GM08714 (cell line): ENCODE measurements around the gene FAM53C.
A peak's percentile ranks its signal among the peaks of the same experiment; 100 is the strongest.

ENCODE experiments used
- H3K4me3 ChIP-seq: fragments of 200-500 bp; sonication (Bioruptor generic); 2 replicates; pipeline ENCODE4 v1.5.1; 2014; ENCODE audit warnings: mild to moderate bottlenecking, low read length, inconsistent platforms
- ZNF274 ChIP-seq: IDR thresholded peaks from 2 replicates; pipeline ENCODE4 v1.6.1; 2012; ENCODE audit warnings: mild to moderate bottlenecking, low read depth, low read length

Gene FAM53C

GRCh38 chr5:138339464-138339863 is 1.4 kb downstream of the FAM53C start:
- H3K4me3 ChIP-seq, result peak overlapping the region; percentile 81
- no peak for TF ChIP-seq ZNF274

DNA sequence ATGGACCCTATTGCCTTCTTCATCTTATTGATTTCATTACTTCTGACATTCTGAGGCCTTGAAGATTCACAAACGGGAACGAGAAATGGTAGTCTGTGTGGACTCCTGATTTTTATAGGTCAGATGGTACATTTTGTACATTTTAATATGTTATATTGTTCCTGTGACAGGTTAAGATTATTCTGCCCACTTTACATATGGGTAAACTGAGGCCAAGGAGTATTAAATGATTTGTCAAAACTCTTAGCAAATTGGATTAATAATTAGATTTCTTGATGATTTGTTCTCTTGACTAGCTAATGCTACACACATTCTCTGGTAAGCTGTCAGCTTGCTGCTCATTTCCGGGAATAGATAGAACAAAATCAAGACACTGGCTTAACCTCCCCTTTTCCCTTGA is 1.9 kb downstream of the FAM53C start:
- TF ChIP-seq ZNF274, result no peak
- peak overlapping the region; percentile 81 for H3K4me3 ChIP-seq

DNA sequence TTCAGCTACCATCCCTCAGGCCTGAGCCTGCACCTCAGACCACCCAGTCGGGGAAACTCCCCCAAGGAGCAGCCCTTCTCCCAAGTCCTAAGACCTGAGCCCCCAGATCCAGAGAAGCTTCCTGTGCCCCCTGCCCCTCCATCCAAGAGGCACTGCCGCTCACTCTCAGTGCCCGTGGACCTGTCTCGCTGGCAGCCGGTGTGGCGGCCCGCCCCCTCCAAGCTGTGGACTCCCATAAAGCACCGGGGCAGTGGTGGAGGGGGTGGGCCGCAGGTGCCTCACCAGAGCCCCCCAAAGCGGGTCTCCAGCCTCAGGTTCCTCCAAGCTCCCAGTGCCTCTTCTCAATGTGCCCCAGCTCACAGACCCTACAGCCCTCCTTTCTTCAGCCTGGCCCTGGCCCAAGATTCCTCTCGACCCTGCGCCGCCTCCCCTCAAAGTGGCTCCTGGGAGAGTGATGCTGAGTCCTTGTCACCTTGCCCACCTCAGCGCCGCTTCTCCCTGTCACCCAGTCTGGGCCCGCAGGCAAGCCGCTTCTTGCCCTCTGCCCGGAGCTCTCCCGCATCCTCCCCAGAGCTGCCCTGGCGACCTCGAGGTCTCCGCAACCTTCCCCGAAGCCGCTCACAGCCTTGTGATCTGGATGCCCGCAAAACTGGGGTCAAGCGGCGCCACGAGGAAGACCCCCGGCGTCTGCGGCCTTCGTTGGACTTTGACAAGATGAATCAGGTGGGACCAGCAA is 7.0 kb downstream of the FAM53C start:
- no peak overlapping the region for H3K4me3 ChIP-seq
- no peak for TF ChIP-seq ZNF274

DNA sequence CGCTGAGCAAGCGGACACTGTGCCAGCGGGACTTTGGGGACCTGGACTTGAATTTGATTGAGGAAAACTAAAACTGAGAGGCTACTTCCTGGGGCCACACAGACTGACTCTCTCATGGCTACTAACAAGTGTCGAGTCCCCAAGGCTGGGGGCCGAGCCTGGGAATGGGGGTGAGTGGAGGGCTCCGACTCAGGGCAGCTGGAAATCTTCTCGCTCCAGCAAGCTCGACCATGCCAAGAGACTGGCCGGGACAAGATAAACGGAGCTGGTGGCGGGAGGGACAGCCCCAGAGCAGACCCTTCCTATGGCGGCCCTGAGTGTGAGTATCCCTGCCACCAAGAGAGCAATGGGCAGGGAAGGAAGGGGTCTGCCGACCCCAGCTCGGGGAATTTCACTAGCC is 8.8 kb downstream of the FAM53C start:
- no peak overlapping the region for H3K4me3 ChIP-seq
- TF ChIP-seq ZNF274, result no peak

- no peak overlapping the region for H3K4me3 ChIP-seq
- no peak for TF ChIP-seq ZNF274
Observed at GRCh38 chr5:138349852-138350562, 11.9 kb downstream of the FAM53C start.

DNA sequence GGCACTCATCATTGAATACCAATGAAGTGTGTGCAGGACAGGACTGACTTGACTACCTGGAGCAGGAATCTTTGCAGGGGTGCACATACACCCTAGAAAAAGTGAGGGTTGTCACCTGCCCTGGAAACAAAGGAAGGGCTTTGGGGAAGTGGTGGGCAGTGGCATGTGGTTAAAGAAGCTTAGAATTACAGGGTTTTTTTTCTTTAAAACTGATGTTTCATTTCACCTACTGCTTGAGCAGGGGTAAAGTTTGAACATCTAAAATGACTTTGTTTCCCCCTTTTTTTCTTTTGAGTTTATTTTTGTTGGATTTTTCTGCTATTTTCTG is 12.5 kb downstream of the FAM53C start:
- H3K4me3 ChIP-seq, result no peak overlapping the region
- TF ChIP-seq ZNF274, result no peak

DNA sequence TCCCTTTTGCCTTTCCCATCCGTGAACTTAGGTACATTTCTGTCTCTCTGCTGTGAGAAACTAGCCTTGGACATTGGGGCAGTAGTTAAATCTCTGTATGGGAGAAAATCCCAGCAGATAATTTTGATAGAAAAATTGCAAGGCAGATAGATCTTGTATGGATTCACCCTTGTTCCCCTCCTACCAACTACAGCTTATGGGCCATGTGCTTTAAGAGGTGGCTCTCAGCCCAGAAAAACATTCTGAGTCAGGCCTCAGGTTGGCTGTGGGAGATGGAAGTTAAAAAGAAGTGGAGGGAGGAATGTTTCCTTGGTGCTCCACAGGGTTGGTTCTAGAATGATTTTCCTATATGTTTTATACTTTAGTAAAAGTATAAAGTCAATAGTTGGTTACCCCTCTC is 13.0 kb downstream of the FAM53C start:
- no peak for TF ChIP-seq ZNF274
- H3K4me3 ChIP-seq, result no peak overlapping the region

DNA sequence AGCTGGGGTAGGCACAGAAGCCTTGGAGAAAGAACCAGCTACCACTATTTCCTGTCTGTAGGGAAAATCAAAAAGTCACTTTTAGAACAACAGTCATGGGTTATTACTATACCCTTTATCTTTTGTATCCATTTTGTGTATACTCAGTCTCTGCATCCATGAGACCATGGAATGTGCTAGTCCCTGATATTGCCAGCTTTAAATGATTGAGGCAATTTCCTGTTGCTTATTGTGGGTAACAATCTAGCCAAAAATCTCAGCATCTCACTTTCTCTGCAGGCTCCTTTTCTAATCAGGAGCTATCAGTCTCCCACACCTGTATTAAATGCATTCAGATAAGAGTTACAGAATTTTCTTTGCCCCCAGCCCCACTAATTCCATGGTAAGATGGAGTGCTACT is 13.5 kb downstream of the FAM53C start:
- TF ChIP-seq ZNF274, result no peak
- H3K4me3 ChIP-seq, result no peak overlapping the region

- TF ChIP-seq ZNF274, result no peak
- peak within 1 kb of the TSS; percentile 100 for H3K4me3 ChIP-seq
Observed at GRCh38 chr5:138352071-138352721, 14.1 kb downstream of the FAM53C start, which contains the start of gene KDM3B. Gene KDM3B, plus strand, starts transcription at chr5:138352685. Its CDS starts 111 bp downstream, at chr5:138352796.

DNA sequence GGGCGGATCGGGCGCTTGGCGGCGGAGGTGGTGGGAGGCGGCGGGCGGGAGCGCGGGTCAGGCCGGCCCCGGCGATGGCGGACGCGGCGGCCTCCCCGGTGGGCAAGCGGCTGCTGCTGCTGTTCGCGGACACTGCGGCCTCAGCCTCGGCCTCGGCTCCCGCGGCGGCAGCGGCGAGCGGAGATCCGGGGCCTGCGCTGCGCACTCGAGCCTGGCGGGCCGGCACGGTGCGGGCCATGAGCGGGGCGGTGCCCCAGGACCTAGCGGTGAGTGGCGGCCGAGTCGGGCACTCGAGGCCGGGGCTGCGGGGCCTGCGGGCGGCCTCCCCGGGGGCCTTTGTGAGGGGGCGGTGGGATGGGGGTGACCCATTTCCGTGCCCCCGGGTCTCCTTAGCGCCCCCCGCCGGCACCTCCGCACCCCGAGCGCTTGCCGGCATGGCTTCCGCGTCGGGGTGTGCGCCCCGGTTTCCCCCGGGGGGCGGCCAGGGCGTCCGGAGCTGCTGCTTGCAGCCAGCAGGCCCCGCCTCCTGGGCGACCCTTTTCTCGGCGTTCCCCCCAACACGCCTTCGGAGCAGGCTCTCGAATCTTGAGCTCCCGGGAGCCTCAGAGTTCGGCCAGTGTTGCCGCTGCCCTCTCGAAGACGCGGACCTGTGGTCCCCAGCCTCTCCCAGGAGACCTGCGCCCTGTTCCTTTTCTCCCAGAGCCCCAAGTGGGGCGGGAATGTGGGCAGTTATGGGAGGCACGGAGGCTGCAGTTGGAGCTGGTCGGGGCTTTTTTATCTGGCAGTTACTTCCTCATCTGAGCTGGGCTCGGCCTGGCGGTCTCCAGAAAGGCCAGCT is 14.9 kb downstream of the FAM53C start:
- H3K4me3 ChIP-seq, result peak overlapping the region; percentile 100
- TF ChIP-seq ZNF274, result no peak

DNA sequence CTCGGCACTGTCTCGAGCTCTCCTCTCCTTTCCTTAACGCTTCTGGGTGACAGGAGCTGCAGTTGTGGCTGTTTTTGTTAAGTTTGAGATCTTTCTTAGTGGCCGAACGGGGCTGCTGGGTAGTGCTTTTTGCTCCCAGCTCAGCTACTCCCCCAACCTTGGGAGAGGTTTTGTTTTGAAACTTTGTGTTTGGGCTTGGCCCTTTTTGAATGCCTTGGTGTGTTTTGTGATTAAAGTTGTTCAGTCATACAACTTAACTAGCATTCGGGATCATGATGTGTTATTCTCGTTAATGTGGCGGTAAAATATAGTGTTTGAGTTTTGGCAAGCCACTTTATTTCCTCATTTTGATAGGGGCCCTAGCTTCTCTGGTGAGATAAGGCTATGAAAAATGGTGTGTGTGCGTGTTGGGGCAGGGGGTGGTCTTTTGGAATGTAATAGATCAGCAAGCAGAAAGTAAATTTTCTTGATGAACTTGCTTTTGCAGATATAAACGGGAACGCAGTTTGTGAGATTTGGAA is 15.6 kb downstream of the FAM53C start:
- no peak for TF ChIP-seq ZNF274
- peak overlapping the region; percentile 100 for H3K4me3 ChIP-seq

DNA sequence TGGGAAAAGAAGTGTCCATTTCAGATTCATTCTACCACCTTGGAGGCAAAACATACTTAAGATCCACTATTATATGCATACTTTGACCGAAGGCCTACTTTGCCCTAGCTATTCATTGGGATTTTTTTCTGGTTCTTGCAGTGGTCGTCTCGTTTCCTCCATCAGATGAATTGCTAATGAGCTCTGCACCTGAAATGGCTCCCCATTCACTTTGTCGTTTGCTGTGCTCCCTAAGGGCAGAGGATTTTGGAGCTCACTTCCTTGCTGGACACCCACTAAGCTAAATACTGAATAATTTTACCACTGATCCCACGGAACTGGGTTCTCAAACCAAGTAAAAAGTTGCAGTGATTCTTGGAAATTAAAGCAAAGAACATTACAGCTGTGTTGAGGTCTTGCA is 16.3 kb downstream of the FAM53C start:
- TF ChIP-seq ZNF274, result no peak
- H3K4me3 ChIP-seq, result peak overlapping the region; percentile 100

GRCh38 chr5:138354926-138355378 is 16.9 kb downstream of the FAM53C start:
- no peak for TF ChIP-seq ZNF274
- peak overlapping the region; percentile 100; the same call in 1 of the 2 replicates for H3K4me3 ChIP-seq

DNA sequence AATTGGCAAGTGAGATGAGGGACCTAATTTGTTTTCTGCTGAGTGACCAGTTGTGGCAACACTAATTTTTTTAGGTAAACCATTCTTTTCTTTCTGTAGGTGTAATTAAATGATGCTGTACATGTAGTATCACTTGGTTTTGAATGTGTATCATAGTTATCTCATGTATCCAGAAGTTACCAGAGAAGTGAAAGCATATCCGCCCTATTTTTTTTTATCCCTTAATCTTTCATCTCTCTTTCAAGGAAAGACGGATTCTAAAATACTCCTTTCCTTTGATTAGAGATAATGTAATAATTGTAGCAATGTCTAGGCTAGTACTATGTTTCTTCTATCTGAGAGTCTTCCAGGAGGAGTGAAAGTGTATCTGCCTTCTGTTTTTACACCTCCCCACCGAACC is 21.6 kb downstream of the FAM53C start:
- TF ChIP-seq ZNF274, result no peak

DNA sequence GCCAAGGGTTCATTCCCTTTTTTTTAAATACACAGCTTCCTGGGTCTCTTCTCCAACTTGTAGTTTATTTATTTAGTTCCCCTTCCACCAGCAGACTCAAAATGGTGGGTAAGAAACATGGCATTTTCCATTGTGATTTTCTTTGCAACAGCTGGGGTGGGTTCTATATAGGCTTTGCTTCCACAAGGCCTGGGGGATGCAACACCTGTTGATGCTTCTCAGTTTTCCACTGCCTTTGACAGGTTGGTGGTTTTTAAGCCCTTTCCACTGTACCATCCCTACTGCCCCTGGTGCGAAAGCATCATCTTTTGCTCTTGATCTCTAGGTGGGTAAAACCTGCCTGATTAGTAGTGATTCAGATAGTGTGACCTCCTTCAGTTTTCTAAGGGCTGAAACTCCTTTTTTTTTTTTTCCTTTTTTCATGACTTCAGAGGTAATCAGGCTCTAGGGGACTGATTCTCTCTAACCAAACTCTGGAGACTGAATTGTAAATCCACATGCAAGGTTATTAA is 22.9 kb downstream of the FAM53C start:
- H3K4me3 ChIP-seq, result no peak overlapping the region
- no peak for TF ChIP-seq ZNF274

More for the DNA sequence above, 21.6 kb downstream of the FAM53C start:
- H3K4me3 ChIP-seq, result no peak overlapping the region
